NCI-H446 treated with DMSO at 0.1 percent for 48 hours (cell line): Measurements from ENCODE around the gene C12orf75.
"Not testable (repeated sequence)": the region's sequence is repeated elsewhere in the genome, so short reads cannot be mapped to it uniquely, and the experiment has no call there.

Experiments used
- DNase-seq: peaks from one replicate; lab custom pipeline; 2025; lab: John Stamatoyannopoulos, UW

C12orf75 gene

DNA sequence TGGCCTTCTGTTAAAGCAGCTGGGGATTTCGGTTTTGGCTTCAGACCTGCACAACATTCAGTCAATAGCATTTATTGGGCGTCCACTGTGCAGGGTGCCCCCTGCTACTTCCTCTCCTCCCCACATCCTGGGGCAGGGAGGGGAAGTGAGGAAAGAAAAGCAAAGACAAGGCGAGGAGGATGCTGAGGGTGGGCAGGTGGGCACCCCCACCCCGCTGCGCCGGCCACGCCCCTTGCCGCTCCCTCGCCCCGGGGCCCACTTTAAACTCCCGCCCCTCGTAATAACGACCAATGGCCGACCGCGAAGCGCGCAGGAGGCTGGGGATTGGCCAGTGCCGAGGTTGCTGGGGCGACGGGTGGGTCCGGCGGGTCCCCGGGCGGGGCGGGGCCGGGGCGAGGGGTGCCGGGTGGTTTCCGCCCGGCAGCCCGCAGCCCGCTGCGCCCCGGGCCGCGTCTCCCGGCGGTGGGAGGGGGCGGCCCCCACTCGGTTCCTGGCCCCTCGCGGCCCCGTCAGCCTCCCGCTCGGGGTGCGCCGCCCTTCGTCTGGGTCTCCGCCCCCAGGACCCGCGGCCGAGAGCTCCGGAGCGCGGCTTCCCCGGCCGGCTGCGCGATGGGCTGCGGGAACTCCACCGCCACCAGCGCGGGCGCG, at the start of gene C12orf75:
C12orf75 (plus strand) TSS at position 409 of the 648 bp plus-strand sequence; CDS start at position 610, 201 bp downstream.
- peak; percentile 31 for DNase-seq

DNA sequence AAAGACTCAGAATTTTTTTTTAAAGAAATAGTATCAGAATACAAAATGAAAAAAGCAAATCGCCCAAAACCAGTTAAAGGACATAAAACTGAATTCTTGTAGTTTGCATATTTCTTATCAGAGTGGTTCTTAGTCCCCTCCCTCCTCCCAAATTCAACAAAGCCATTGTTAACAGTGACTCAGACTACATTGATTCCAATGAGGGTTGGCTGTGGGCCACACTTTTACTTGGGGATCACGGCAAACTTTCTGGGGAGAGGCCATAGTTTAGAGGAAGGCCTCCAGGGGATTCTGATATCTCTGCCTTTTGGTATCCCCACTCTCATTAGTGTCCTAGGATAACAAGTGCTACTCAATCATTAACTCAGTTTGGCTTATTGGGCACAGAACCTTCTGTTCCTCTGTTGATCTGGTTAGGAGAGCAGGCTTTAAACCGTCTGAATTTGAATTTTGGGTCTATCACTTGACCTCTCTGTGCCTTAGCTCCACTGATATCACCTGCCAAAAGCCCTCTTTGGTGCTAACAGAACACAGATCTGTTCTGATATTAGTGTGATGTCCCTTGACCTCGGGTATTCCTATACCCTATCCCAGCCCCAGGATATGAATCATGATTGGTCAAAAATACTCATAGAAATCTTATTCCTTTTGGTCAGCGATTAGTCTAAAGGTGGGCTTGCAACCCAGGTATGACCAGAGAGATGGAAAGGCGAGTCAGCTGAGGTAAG, 49.4 kb upstream of the C12orf75 start:
- DNase-seq: no peak

DNA sequence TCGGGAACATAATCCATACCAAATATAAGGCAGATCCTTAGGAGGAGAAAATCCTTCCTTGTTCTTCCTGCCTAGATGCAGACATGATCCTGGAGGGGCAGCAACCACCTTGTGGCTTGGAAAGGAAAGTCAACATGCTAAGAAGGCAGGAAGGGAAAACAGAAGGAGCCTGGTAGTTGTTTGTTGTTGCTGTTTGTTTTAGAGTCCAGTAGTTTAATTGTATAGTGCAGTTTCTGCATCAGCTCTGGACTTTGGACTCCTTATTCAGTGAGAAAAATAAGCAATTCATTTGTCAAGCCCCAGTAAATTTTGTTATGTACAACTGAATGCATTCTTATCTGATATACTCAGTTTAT, 48.8 kb upstream of the C12orf75 start:
- no peak for DNase-seq

DNA sequence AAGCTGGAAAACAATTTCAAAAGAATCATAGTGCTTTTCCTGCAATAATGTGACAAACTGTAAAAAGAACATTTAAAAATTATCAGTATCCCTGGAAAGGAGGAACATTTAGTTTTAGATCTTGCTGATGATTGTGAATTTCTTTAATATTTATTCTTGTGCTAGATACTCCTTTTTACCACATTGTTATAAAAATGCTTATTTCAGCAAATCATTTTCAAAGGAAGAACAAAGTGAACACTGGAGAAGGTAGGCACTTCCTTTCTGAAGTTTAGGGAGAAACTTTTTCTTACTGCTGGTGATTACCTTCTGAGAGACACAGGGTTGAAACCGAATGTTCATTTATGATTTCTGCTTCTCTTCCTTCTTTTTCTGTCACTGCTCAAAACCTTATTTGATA, 45.1 kb upstream of the C12orf75 start:
- DNase-seq: no peak

DNA sequence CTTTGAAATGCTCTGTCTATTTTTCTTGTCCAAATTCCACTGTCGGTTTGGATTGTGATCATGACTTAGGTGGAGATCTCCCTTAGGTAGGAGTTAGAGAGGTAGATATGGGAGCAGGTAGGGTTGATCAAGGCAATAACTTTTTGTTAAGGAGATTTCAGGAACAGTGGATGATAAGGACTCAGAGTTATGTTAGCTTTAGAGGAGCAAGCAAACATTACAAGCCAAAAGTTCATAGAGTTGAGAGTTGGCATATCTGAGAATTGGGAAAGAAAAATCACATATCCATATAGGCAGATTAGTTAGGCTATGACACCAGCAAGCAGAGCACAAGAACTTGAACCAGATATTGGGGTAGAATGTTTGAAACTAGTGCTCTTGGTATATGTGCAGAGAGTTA, 43.1 kb upstream of the C12orf75 start:
- no peak for DNase-seq

DNA sequence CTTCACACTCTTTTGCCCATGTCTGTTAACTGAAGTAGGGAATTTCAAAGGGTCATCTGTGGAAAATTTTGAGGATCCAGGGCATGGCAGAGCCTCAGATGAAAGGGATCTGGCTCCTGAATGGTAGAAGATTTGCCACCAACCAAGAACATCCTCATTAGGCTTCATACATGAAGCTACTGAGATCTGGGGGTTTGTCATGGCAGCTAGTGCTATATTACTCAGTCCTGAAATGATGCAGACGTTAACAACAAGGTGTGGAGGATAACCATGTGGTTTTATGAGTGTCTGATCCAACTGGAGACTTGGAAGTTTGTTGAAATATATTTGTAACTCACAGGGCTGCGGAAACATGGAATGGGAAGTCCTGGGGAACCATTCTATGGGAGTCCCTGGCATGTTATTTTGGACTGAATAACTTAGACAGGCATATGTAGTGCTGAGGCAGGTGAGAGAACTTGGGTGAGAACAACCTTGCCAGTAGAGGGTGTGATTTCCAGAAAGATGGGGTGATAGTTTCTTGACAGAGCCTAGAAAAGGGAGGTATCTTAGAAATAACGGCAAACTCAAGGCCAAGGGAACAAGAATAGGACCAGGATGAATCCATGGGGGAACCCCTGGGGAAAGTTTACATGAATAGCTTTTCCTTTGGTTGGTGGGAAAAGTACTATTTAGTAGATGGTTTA, 42.0 kb upstream of the C12orf75 start:
- no peak for DNase-seq

DNA sequence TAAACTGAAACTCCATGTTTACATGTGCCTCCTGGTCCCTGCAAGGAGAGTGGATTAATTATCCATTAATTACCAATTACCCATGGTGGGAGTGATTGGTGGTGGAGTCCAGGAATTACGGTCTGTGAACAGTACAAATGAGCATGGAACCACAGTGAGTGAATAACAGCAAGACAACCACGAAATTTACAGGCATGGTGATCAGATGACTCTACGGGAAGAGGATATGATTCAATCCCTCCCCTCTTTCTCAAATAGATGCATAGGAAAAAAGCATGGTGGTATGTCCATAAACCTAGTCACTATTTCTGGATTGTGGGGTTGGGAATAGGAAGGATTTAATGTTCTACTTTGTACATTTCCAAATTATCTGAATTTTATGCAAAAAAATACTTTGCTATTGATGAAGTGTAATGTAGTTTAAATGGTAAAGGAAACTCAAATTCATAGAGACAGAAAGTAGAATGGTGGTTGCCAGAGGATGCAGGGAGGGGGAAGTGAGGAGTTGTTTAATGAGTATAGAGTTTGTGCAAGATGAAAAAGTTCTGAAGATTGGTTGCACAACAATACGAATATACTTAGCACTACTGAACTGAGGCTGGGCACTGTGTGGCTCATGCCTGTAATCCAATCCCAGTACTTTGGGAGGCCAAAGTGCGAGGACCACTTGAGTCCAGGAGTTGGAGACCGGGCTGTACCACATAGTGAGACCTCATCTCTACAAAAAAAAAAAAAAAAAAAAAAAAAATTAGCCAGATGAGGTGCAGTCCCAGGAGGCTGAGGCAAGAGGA, 41.2 kb upstream of the C12orf75 start:
- DNase-seq: no peak

DNA sequence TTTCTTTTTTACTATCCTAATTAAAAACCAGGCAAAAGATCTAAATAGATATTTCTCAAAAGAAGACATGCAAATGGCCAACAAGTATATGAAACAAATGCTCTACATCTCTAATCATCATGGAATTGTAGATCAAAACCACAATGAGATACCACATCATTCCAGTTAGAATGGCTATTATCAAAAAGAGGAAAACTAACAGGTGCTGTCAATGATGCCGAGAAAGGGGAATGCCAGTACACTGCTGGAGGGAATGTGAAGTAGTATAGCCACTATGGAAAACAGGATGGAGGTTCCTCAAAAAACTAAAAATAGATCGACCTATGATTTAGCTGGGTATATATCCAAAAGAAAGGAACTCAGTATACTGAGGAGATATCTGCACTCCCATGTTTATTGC, 39.0 kb upstream of the C12orf75 start:
- no peak for DNase-seq

DNA sequence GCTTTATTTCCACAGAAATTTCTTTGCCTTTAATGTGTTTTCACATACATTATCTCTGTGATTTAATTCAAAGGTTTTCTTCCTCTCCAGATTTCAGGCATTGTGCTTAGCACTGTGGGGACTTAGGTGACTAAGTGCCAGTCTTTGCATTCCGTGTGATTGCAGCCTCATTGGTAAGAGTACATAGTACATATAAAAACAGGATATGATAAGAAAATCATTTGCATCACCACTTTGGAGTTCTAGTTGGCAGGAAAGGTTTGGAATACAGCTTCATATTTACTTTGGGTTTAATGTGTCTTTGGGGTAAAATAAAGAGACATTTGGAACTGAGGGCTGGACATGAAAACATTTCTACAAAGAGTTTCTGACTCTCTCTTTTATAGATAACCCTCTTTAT, 37.8 kb upstream of the C12orf75 start:
- no peak for DNase-seq

DNA sequence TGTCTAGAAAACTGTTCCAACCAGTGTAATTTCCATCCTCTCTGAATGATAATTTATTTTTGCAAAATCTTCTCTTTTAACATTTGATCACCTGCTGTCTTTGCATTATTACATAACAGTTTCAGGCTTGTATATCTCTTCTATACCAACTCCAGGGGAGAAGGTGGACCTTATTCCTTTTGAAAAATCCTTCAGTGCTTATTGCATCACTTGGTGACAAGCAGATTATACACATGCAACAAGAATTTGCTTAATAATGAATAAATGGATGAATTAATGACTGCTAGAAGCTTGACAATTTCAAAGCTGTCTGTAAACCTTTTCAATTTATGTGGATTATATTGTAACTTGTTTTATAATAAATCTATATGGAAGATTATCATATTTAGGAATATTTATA, 37.3 kb upstream of the C12orf75 start:
- DNase-seq: no peak

DNA sequence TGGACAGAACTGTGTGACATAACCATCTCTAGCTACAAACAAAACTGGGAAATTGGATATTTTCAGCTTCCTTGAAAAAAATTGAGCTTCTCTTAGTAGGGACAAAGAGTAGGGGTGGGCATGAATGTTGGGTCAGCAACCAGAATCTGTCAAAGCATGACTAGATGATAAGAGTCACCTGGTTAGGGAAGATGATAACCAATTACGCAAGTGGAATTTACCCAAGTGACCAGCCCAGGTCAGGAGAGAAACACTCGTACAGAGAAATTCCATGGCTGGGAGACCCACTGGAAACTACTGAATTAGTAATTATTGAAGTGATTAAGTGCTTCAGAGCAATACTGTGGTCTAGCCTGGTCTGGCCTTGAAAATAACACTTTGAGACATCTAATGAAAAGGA, 36.3 kb upstream of the C12orf75 start:
- DNase-seq: no peak

DNA sequence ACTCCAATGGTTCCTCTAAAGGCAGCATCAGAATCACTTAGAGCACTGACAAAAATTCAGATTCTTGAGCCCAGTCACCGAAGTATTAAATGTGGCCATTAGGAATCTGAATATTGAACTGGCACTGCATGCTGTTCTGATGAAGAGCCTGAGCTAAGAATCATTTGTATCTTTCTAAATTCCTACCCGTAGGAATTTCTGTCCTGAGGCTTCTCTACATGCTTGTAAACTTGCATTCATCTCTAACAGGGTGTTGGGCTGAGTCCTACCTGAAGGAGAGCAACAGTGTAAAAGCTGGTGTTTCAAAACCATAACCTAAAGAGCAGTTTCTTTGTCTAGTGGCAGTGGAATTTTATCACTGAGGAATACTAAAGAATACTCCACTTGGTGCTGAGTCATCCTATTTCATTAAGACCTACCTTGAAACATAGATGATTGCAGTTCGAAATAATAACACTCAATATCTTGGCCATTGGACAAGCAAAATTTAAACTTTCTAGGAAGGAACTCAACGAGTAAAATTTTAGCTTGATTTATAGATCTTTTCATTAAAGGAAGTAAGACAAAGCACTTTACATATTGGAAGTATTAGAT, 35.5 kb upstream of the C12orf75 start:
- DNase-seq: no peak

DNA sequence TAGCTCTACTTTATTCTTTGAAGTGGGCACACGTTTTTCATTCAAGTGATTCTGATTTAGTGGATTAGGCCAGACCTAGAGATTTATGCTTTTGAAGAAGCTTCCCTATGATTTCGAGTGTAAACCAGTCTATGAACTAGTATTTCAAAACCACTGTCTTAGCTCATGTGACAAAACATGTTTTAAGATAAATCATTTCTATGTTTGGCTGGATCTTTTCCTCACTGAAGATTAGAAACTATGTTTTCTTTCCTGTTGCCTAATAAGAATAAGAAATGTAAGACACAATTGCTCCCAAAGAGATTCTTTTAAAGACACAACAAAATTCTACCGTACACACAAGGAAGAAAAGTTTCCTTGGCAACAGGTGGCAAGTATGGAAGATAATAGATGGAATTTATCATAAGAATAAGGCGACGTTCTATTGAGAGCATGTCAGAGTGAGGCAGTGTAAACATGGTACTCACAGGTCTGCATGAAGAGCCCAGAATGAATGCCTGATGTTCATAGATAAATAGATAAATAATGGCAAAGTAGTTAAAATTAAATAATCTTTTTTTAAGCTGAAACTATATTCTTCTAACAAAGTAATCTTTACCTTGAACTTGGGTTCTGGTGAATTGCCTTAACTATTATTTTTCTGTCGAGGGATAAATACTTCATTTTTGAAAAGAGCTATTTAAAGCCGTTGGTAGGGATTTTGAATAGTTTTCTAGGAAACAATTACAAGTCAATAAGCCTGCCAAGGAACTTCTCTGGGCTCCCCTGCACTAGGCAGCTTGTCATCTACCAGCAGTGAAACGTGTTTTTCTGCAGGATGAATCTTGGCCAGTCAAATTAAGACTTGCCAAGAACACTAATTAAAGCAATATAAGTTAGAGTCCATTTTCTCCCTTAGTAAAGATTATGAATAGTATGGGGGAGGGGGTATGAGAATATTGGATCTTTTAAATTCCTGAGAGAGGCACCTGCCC, 34.1 kb upstream of the C12orf75 start:
- DNase-seq: no peak

DNA sequence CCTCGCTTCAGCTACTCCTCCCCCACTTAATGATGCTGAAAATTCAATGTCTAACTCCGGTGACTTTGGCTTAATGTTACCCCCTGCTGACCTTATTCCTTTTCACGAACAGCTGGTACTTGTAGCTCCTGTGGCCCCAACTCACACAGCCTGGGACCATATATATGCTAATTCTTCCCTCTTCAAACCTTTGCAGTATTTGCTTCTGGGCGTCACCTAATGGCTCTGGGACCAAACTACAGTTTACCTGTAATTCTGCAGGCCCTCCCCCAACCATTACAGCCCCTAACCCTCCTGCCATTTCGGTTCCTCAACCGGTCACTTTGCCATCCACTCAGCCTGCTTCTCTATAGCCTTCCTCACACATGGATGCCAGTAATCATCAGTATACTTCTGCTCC, 29.6 kb upstream of the C12orf75 start:
- DNase-seq: no peak

DNA sequence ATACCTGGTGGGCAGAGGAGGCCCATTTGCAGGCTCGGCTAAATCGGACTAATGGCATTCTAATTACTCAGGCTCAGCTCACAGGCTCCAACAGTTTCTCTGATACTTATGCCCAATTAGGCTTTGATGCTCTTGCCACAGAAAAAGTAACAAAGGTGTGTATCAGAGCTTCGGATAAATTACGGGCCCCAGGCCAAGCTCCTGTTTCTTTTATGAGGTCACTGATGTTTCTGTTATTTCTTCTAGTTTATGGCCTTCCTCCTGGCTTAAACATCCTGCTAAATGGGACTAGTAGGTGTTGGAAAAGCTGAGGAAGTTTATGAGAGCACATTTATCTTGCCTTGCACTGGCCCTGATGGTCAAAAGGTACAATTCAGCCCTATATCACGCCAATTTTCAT, 28.8 kb upstream of the C12orf75 start:
- DNase-seq: no peak

DNA sequence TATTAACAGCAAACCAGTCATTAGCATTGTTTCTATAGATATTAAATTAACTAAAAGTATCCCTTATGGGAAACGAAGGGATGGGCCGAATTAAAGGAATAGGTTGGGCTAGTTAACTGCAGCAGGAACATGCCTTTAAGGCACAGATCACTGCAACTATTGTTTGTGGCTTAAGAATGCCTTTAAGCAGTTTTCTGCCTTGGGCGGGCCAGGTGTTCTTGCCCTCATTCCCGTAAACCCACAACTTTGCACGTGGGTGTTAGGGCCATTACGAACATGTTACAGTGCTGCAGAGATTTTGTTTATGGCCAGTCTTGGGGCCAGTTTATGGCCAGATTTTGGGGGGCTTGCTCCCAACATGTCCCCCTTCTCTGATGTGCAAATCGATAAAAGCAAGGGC, 27.5 kb upstream of the C12orf75 start:
- not testable (repeated sequence) for DNase-seq

DNA sequence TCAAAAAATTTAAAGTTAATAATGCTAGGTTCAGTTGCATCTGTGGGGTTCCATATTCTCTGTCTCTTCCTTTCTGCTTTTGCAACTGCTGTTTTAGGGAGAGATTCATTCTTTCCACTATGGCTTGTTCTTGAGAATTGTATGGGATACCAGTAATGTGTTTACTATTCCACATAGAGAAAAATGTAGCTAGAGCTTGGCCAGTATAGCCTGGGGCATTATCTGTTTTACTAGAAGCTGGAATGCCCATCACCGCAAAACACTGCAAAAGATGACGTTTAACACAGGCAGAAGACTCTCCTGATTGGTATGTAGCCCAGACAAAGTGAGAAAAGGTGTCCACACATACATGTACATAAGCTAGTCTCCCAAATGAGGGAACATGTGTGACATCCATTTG, 25.9 kb upstream of the C12orf75 start:
- DNase-seq: not testable (repeated sequence)

DNA sequence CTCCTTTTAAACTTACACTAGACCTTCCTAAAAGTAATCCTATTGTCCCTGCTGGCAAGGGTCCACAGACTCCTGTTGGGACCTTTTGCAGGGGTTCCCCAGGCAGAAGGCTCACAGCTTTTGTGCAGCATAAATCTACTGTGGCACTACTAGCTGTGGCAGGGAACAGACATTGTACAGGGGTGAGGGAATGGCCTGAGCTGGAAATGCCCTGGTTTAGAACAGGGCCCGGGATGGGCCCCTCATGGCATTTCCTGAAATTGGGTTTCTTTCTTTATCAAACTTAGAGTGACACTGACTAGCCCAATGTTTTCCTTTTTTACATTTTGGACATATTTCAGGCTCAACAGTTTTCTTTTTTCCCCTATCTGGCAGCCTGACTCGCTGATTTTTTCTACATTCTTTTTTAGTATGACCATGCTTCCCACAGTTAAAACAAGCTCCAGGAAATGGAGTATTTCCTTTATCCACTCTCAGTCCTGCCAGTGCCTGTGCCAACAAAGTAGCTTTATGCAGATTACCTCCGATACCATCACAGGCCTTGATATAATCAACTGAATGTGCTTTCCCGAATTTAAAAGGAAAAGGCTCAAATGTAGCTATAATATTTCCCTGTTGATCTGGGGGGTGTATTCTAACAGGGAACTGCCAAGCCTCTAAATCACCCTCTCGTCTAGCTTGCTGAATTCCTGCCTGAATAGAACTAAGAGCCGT, 22.7 kb upstream of the C12orf75 start:
- DNase-seq: not testable (repeated sequence)

DNA sequence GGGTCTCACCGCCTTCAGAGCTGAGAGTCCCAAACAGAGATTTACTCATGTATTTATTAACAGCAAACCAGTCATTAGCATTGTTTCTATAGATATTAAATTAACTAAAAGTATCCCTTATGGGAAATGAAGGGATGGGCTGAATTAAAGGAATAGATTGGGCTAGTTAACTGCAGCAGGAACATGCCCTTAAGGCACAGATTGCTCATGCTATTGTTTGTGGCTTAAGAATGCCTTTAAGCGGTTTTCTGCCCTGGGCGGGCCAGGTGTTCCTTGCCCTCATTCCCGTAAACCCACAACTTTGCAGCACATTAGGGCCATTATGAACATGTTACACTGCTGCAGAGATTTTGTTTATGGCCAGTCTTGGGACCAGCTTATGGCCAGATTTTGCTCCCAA, 21.7 kb upstream of the C12orf75 start:
- not testable (repeated sequence) for DNase-seq

DNA sequence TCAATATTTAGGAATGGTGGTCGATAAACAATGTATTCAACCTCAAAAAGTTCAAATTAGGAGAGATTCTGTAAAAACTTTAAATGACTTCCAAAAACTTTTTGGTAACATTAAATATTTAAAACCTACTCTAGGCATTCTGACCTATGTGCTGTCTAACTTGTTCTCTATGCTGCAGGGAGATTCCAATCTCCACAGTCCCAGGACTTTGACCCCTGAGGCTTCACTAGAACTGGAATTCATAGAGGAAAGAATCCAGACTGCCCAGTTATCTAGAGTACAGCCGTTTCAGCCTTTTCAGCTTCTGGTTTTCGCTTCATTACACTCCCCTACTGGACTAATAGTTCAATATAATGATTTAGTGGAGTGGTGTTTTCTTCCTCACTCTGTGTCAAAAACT, 21.1 kb upstream of the C12orf75 start:
- DNase-seq: not testable (repeated sequence)
